IPS-18c (cell line): Measurements from ENCODE around the gene PTPN14.

Experiments used
- H3K4me3 ChIP-seq: 2 replicates; pipeline ENCODE4 v1.7.0; 2013; ENCODE audit warnings: low read depth, mild to moderate bottlenecking, low read length, moderate library complexity; ENCODE audit not compliant: insufficient read depth
- H3K9me3 ChIP-seq: one replicate; pipeline ENCODE4 v1.6.1; 2013; ENCODE audit warnings: mild to moderate bottlenecking, low read length, moderate library complexity; ENCODE audit not compliant: control insufficient read depth, insufficient read depth

The PTPN14 gene

DNA sequence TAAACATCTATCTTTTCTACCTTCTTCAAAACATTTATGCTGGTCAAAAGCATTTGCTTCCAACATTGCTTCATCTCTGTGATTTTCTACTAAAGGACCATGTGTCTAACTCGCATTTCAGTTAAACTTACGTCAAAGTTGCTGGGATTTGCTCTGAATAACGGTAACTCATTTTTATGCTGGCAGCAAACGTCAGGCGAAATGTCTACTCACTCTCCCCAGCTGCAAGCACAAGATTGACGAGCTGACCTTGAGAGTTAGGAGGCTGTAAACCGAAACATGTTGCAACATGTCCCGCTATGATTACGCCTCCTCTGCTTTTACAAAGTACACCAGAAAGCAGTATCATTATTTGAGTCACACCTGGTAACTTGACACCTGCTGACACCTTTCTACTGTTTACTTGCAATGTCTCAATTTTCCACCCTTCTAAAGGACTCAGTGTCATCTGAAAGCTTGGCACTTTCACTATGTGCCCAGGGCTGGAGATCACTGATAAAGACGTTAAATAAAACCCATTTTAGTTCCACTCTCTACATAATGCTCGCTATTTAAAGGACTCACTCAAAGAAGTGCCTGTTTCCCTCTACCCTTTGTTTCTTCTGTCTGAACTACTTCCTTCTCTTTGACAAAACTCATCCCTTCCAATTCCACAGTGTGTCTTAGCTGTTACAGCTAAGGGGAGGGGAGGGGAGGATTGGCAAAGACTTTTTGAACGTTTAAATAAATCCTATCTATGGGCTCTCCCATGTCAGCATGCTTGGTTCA, 111.9 kb downstream of the PTPN14 start:
- Histone ChIP-seq H3K9me3 (no peaks in the 10 kb centered on the region), H3K4me3 (no peak overlapping the region)

DNA sequence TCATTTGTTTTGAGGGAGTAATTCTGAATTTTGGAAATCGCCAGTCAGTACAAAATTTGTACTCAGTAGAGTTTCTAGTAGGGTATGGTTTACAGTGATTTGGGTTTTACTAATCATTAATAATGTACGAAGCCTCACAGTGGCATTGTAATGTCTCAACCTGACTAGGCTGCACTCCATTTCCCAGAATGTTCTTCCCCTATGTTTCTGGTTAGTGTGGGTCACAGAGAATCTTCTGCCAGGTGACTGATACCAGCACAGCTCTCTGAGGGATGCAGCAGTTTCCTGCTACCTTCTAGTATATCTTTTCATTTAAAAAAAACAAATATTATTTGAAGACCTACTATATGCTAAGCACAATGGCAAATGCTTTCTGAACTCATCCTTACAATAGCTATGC, 112.9 kb downstream of the PTPN14 start:
- no peak overlapping the region for H3K4me3 ChIP-seq

DNA sequence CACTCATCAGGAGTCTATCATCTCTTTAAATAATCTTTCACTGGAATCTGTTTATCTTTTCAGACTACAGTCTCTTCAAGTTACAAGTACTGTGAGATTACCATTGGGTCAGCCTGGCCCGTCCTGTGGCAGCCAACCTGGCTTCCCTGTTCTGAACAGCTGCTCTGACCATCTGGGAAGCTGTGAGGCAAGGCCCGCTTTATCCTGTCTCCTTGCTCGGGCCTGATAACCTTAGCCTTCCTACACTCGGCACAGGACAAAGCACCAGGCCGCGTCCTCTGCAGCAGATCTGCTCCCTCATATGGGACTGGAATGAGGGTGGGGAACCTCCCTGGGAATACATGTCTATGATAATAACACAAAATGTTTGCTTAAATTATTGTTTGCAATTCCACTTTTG, 113.3 kb downstream of the PTPN14 start:
- H3K9me3 ChIP-seq: no peaks in the 10 kb centered on the region
- no peak overlapping the region for H3K4me3 ChIP-seq

More for the DNA sequence above, 112.9 kb downstream of the PTPN14 start:
- no peaks in the 10 kb centered on the region for H3K9me3 ChIP-seq

DNA sequence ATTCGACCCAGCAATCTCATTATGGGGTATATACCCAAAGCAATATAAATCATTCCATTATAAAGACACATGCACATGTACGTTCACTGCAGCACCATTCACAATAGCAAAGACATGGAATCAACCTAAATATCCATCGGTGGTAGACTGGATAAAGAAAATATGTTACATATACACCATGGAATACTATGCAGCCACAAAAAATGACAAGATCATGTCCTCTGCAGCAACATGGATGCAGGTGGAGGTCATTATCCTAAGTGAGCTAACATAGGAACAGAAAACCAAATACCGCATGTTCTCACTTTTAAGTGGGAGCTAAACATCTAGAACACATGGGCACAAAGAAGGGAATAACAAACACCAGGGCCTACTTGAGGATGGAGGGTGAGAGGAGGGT, 115.5 kb downstream of the PTPN14 start:
- Histone ChIP-seq H3K9me3 (no peaks in the 10 kb centered on the region), H3K4me3 (no peak overlapping the region)

DNA sequence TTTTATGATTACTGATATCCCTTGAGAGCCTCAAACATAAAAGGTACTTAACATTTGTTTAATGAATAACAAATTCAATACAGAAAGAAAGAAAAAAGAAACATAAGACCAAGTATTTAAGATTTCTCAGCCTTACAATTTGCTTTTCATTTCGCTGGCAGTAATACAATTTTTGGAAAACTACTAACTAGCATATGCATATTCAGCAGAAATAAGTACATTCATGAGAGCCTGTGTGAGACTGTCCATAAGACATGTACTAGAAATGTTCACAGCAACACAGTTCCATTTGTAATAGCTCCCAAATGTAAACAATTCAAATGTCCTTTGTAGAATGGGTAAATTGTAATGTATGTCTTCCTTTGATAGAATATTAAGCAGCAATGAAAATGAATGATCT, 119.2 kb downstream of the PTPN14 start:
- H3K4me3 ChIP-seq: no peak overlapping the region
- H3K9me3 ChIP-seq: no peaks in the 10 kb centered on the region

DNA sequence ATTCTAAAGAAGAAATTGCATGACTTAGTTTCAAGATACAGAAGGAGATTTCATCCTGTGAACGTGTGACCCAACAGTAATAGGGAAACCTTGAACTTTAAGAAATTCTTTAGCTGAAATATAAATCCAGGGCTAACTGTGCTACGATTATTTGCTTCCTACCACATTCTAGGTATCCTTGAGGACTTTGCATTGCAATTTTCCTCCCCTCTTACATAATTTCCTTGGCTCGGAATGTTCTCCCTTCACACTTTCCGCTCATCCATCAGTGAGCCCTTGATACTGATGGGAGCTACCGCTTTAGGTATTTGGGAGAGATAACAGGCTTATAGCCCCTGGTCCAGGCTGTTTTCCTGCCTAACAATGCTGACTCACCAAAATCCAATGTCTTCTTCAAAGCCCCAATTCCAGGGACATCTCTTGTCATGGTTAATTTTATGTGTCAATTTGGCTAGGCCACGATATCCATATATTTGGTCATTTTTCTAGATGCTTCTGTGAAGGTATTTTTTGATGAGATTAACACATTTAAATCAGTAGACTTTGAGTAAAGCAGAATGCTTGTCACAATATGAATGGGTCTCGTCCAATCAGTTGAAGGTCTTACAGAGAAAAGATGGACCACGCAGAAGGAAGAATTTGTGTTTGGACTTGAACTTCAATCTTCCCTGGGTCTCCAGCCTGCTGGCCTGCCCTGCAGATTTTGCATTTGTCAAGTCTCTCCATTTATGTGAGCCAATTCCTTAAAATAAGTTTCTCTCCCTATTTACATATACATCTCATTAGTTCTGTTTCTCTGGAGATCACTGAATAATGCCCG, 121.2 kb downstream of the PTPN14 start:
- Histone ChIP-seq H3K4me3 (no peak overlapping the region), H3K9me3 (no peaks in the 10 kb centered on the region)

DNA sequence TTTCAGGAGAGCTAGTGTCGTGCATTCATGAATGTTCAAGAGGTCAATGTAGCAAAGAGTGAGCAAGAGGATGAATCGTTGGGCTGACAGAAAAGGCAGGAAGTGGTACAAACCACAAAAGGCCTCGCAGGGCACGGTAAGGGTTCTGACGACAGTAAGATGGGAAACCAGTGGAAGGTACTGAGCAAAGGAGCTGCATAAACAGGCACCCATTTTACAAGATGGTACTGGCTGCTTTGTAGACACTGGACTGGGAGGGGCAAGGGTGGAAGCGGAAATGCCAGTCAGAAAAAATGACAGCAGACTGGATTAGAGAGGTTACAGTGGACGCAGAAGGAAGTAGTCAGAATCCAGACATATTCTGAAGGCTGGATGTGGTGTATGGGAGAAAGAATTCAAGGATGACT, 123.5 kb downstream of the PTPN14 start:
- H3K4me3 ChIP-seq: no peak overlapping the region; the same call in 1 of the 2 replicates

DNA sequence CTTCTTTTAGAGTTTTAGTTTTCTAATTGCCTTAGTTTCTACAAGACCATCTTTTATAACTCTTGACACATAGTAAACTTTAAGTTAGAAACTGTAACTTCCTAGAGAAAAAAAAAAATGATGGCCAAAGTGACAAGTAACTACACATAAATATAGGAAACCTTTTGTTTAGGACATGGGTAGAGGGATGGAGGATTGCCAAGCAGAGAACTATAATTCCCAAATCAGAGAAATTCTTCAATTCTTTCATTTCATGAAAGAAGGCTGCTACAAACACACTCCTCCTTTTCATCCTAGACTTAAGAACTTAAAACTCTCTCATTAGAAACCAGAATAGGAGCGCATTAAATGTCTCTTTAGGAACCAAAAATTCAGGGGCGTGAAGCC, 125.0 kb downstream of the PTPN14 start:
- H3K9me3 ChIP-seq: no peaks in the 10 kb centered on the region
- H3K4me3 ChIP-seq: no peak overlapping the region

More for the DNA sequence above, 123.5 kb downstream of the PTPN14 start:
- H3K9me3 ChIP-seq: no peaks in the 10 kb centered on the region

DNA sequence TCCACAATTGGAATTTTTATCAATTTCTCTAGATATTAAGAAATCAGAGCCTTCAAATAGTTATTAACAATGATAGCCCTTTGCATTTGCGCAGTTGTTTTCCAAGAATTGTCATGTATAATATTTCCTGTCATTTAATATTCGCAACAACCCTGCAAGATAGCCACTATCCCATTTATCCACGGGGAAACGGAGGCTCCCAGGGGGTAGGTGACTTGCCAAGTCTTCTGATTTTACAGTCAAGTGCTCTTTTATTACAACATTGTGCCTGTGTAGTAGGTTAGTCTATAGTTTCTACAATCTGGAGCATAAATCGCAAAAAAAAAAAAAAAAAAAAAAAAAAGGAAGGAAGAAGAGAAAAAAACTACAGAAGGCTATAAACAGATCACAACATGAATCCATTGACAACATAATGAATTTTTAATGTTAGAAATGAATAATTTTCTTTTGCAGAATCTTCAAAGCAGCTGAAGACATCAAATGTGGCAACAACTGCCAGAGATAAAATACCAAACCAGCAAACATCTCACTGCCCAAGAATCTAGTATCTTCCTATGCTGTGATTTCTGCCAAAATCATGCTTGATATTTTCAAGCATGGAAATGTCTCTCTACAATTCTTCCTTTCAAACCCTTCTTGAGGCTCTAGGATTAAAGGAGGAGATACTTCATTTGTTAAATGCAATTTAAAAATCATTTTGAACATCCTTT, 125.5 kb downstream of the PTPN14 start:
- Histone ChIP-seq H3K9me3 (no peaks in the 10 kb centered on the region), H3K4me3 (no peak overlapping the region)

DNA sequence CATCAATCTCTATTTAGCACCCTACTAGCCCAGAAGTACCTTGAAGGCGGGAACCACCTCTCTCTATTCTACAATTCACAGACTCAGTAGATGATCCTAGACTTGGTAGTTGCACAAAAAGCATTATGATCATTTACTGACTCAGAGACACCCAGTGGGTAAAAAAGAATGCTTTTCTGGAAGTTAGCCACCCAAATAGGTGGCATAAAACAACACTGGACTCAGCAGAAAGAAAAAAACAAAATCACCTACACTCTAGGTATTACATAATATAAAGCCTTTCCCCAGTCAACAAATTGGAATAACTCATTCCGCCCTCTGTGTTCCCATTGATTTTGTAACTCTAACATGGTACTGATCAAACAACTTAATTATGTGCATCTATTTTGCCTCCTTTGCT, 126.3 kb downstream of the PTPN14 start:
- Histone ChIP-seq H3K4me3 (no peak overlapping the region), H3K9me3 (no peaks in the 10 kb centered on the region)

DNA sequence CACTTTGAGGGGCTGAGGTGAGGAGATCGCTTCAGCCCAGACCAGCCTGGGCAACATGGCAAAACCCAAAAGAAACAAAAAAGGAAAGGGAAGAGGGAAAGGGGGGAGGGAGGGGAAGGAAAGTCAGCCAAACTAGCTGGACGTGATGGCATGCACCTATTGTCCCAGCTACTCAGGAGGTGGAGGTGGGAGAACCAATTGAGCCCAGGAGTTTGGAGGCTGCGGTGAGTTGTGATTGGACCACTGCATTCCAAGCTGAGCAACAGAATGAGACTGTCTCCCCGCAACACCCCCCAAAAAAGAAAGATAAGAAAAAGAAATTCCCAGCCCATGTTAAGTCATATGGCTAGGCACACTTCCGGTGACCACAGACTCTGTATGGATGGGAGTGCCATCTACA, 128.4 kb downstream of the PTPN14 start:
- H3K9me3 ChIP-seq: no peaks in the 10 kb centered on the region
- H3K4me3 ChIP-seq: no peak overlapping the region

DNA sequence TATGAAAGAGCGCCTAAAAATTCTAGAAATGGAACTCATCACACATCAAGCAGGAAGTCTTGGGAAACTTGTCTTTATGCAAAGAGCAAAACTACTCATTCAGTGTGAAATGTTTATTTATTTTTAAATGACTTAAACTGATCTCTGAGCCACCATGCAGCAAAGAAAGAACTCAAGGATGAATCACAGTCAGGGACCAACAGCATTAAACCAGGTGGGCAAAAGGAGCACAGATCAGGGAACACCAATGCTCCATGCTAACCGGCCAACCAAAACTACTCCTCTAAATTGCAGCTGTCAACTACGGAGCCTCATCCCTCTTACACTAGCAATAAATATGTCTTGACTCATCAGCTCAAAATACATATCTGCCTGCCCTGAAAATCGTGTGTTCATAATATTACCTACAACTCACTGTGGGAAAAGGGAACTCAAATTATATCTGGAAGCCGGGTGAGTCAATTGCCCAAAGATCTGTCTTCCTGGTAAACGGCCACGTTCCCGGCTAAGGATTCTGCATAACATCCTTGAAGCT, 129.2 kb downstream of the PTPN14 start:
- Histone ChIP-seq H3K4me3 (no peak overlapping the region), H3K9me3 (no peaks in the 10 kb centered on the region)

DNA sequence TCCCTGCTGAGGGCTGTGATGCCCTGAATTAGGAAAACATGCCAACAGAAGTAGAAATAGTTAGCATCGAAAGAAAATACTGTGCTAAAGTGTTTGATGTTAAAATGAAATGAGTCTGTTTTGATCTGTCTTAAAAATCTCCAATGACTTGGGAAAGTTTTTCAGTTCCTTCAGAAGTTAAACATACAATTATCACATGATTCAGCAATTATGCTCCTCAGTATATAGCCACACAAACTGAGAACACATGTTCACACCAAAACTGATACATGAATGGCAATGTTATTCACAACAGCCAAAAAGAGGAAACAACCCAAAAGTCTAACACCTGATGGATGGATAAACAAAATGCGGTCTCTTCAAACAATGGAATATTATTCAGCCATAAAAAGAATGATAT, 130.6 kb downstream of the PTPN14 start:
- no peaks in the 10 kb centered on the region for H3K9me3 ChIP-seq
- no peak overlapping the region for H3K4me3 ChIP-seq

DNA sequence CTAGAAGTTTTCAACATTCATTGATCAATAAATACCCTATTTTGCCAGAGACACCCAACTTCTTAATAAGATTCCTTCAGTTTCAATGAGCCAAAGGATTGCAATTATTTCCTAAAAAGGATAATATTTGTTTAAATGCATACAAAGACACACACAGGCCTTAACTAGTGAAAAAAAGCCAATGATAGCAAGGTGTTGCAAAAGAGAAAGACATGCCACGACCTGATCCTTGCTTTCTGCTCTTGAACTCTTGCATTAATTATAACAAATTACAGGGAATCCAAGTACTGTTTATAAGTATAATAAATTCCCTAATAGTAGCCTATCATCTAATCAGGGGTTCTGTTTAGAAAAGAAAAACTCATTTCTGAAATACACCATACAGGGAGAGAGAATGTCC, 131.1 kb downstream of the PTPN14 start:
- Histone ChIP-seq H3K4me3 (no peak overlapping the region), H3K9me3 (no peaks in the 10 kb centered on the region)

DNA sequence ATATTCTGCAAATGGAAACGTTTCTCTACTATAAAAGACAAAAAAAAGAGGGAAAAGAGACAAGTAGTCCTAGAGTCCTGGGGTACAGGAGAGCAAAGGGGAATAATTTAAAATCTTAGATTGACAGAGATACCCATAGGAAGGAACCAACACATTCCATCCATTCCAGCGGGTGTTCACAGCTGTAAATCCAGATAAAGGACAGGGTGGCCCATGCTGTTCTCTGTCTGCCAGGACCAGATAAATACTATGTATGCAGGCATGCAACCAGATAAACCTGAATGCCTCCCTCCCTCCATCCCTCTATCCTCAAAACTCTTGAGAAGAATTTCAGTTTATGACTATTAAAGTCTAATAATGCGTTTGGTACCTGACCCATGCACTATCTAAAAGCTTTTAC, 131.8 kb downstream of the PTPN14 start:
- H3K9me3 ChIP-seq: no peaks in the 10 kb centered on the region
- H3K4me3 ChIP-seq: no peak overlapping the region

DNA sequence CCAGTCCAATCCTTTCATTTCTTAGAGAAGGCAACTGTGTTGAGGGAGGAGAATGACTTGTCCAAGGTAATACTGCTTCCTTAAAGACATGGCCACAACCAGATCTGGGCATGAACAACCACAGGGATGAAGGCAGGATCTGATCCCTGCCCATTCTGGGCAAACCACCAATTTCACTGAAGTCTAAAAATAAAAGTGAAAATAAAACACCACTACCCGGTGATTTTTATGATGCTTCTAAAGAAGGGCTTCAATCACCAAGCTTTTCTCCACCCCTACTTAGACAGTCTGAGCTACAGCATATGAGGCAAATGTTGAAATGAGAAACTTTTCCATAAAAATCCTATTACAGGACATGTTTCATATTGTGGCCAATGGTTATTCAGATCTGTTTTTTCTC, 133.0 kb downstream of the PTPN14 start:
- no peak overlapping the region for H3K4me3 ChIP-seq
- H3K9me3 ChIP-seq: no peaks in the 10 kb centered on the region

DNA sequence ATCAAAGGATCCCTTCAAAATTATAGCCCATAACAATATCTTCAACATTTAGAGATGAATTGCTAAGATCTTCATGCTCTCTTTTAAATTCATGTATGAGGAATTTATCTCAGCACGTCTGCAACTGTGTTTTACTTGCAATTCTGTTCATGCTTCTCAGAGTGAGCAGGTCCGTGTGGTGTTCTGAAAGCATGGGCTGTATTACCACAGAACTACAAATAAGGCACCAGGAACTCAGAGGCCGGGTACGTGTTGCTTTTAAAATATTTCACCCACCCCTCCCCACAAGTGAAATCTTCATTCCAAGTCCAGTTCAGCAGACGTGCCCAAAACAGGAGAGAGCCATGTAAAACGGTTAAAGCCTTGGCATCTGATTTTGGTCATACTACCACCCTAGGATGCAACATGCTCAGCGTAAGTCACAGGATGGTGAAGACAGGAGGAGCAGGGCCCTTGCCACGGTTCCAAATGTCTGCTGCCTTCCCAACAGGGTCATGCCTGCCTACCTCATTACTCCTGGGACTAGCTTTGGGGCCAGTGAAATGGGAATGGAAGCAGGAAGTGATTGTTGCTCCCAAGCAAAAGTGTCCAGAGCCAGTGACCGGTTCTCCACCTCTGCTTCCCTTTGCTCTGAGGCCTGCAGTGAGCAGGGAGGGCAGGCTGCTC, 133.7 kb downstream of the PTPN14 start:
- Histone ChIP-seq H3K9me3 (no peaks in the 10 kb centered on the region), H3K4me3 (no peak overlapping the region)
